Occipital lobe (tissue), 2 donors: Measurements from ENCODE around the gene KHDRBS2. TPM values are rescaled to one million over a fixed set of nuclear protein-coding genes. Genes with fewer than 3 reads are reported as not detected.

Experiments used
- DNase-seq: peaks from one replicate; lab custom pipeline; 2025; lab: John Stamatoyannopoulos, UW
- total RNA-seq: library from RNA; depleted of rRNA; stranded (reverse); fragments of >200 nt; gene quantifications from one replicate; pipeline ENCODE4 v1.2.3, GENCODE V29; 2014

Gene KHDRBS2
- total RNA-seq, 1 donor from 2014 or later = 66.8 TPM

GRCh38 chr6:62035952-62036351 is 250.1 kb downstream of the KHDRBS2 start:
- DNase-seq = no peak

GRCh38 chr6:62013719-62014118 is 272.3 kb downstream of the KHDRBS2 start:
- DNase-seq = no peak

- DNase-seq = no peak
Observed at GRCh38 chr6:62009445-62009844, 276.6 kb downstream of the KHDRBS2 start.

- DNase-seq = no peak
Observed at GRCh38 chr6:61989616-61990015, 296.4 kb downstream of the KHDRBS2 start.

GRCh38 chr6:61980622-61981021 is 305.4 kb downstream of the KHDRBS2 start:
- DNase-seq = no peak

GRCh38 chr6:61977947-61978346 is 308.1 kb downstream of the KHDRBS2 start:
- DNase-seq = no peak

- DNase-seq = no peak
Observed at GRCh38 chr6:61977099-61977498, 308.9 kb downstream of the KHDRBS2 start.

- DNase-seq = no peak
Observed at GRCh38 chr6:61959196-61959595, 326.8 kb downstream of the KHDRBS2 start.

GRCh38 chr6:61953851-61954250 is 332.2 kb downstream of the KHDRBS2 start:
- no peak for DNase-seq

GRCh38 chr6:61951586-61951985 is 334.4 kb downstream of the KHDRBS2 start:
- DNase-seq = no peak

GRCh38 chr6:61950811-61951210 is 335.2 kb downstream of the KHDRBS2 start:
- DNase-seq = no peak

- DNase-seq = no peak
Observed at GRCh38 chr6:61949971-61950370, 336.1 kb downstream of the KHDRBS2 start.

- no peak for DNase-seq
Observed at GRCh38 chr6:61949161-61949560, 336.9 kb downstream of the KHDRBS2 start.

GRCh38 chr6:61947311-61947947 is 338.6 kb downstream of the KHDRBS2 start:
- no peak for DNase-seq

- no peak for DNase-seq
Observed at GRCh38 chr6:61940919-61941318, 345.1 kb downstream of the KHDRBS2 start.

GRCh38 chr6:61935242-61935846 is 350.7 kb downstream of the KHDRBS2 start:
- DNase-seq = no peak

- peak; percentile 16 for DNase-seq
Observed at GRCh38 chr6:61909486-61909885, 376.5 kb downstream of the KHDRBS2 start.

- no peak for DNase-seq
Observed at GRCh38 chr6:61901748-61902147, 384.3 kb downstream of the KHDRBS2 start.

GRCh38 chr6:61894536-61894935 is 391.5 kb downstream of the KHDRBS2 start:
- DNase-seq = no peak

GRCh38 chr6:61887423-61887822 is 398.6 kb downstream of the KHDRBS2 start:
- DNase-seq = no peak

GRCh38 chr6:61886608-61887259 is 399.3 kb downstream of the KHDRBS2 start:
- DNase-seq = no peak

- no peak for DNase-seq
Observed at GRCh38 chr6:61869632-61870400, 416.2 kb downstream of the KHDRBS2 start.
